ENCODE results near the gene UFC1.

UFC1 gene

GRCh38 chr1:161173711-161174110, 19.9 kb downstream of the UFC1 start:
- no peak for TF ChIP-seq TSHZ2 (CRISPR knock-in tag; IDR thresholded peaks at IDR 0.05)
- no peak for TF ChIP-seq ESRRG (CRISPR knock-in tag; IDR thresholded peaks at IDR 0.05)
- no peak for TF ChIP-seq SNAI2 (CRISPR knock-in tag; IDR thresholded peaks at IDR 0.05)
- TF ChIP-seq ZNF70 (CRISPR knock-in tag; IDR thresholded peaks at IDR 0.05): no peak
- TF ChIP-seq CSRNP3 (CRISPR knock-in tag; IDR thresholded peaks at IDR 0.05): no peak
- no peak for TF ChIP-seq TCF4 (CRISPR knock-in tag; IDR thresholded peaks at IDR 0.05; ENCODE audit: borderline replicate concordance)
- TF ChIP-seq CREB5 (CRISPR knock-in tag; IDR thresholded peaks at IDR 0.05; ENCODE audit: low read depth): no peak
- no peak for TF ChIP-seq PATZ1 (CRISPR knock-in tag; IDR thresholded peaks at IDR 0.05; ENCODE audit: borderline replicate concordance)
- no peak for TF ChIP-seq ZNF565 (CRISPR knock-in tag; conservative IDR thresholded peaks at IDR 0.05; ENCODE audit: low read depth)
- TF ChIP-seq CSDC2 (CRISPR knock-in tag; IDR thresholded peaks at IDR 0.05): no peak
- no peak for TF ChIP-seq GLIS3 (CRISPR knock-in tag; IDR thresholded peaks at IDR 0.05)
- no peak for TF ChIP-seq ZFP3 (CRISPR knock-in tag; IDR thresholded peaks at IDR 0.05)
- no peak for TF ChIP-seq OSR1 (CRISPR knock-in tag; IDR thresholded peaks at IDR 0.05)
- no peak for TF ChIP-seq ZNF8 (CRISPR knock-in tag; IDR thresholded peaks at IDR 0.05)
- no peak for TF ChIP-seq POU6F1 (CRISPR knock-in tag; IDR thresholded peaks at IDR 0.05; ENCODE audit: borderline replicate concordance, low read depth)
- no peak for ATAC-seq

- TF ChIP-seq TSHZ2 (CRISPR knock-in tag; IDR thresholded peaks at IDR 0.05): no peak
- TF ChIP-seq ISL1 (CRISPR knock-in tag; IDR thresholded peaks at IDR 0.05): no peak
- no peak for TF ChIP-seq ZNF8 (CRISPR knock-in tag; IDR thresholded peaks at IDR 0.05)
- TF ChIP-seq ZC3H10 (CRISPR knock-in tag; IDR thresholded peaks at IDR 0.05): no peak
- no peak for TF ChIP-seq TCF4 (CRISPR knock-in tag; IDR thresholded peaks at IDR 0.05; ENCODE audit: borderline replicate concordance)
- TF ChIP-seq PPARA (CRISPR knock-in tag; IDR thresholded peaks at IDR 0.05; ENCODE audit: borderline replicate concordance): no peak
- no peak for TF ChIP-seq PATZ1 (CRISPR knock-in tag; IDR thresholded peaks at IDR 0.05; ENCODE audit: borderline replicate concordance)
- TF ChIP-seq BACH2 (CRISPR knock-in tag; IDR thresholded peaks at IDR 0.05; ENCODE audit: borderline replicate concordance): no peak
- TF ChIP-seq CREB5 (CRISPR knock-in tag; IDR thresholded peaks at IDR 0.05; ENCODE audit: low read depth): no peak
- no peak for ATAC-seq
Observed at GRCh38 chr1:161174911-161175310, 21.1 kb downstream of the UFC1 start.
